ENCODE data around the gene OR4E2.

Gene OR4E2

GRCh38 chr14:21698538-21698937 lies 44.9 kb downstream of the OR4E2 start:
- peak; percentile 27 for DNase-seq

- DNase-seq = peak; percentile 48
Measured at GRCh38 chr14:21699551-21699950, 45.9 kb downstream of the OR4E2 start.

- no peak for DNase-seq
Measured at GRCh38 chr14:21702316-21702715, 48.7 kb downstream of the OR4E2 start.

- no peak for DNase-seq
Measured at GRCh38 chr14:21703357-21704326, 50.0 kb downstream of the OR4E2 start.

GRCh38 chr14:21704338-21704737 lies 50.7 kb downstream of the OR4E2 start:
- DNase-seq = no peak

GRCh38 chr14:21711360-21711961 lies 57.8 kb downstream of the OR4E2 start:
- peak; percentile 43 for DNase-seq

GRCh38 chr14:21712036-21712435 lies 58.4 kb downstream of the OR4E2 start:
- no peak for DNase-seq

- DNase-seq = no peak
Measured at GRCh38 chr14:21714318-21714929, 60.8 kb downstream of the OR4E2 start.
